ENCODE data around the gene MEP1B.
"Not testable (repeated sequence)": the region's sequence is repeated elsewhere in the genome, so short reads cannot be mapped to it uniquely, and the experiment has no call there.

Gene MEP1B

DNA sequence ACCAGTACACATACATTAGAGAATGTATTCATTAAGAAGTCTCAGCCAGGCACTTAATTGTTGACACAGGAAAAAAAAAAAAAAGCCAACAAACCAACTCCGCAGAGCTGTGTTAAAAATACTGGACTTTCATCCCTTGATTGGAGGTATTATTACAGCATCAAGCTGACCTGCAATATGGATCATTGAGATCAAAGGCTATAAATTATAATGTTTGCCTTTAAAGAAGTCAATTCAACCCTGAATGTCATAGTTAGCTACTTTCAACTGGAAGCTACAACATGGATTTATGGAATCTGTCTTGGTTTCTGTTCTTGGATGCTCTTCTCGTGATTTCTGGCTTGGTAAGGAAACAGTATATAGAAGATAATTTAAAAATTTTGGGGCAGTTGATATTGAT, at the start of gene MEP1B:
TSS of gene MEP1B (plus strand) at position 250 of the 400 bp plus-strand sequence. CDS start at position 282, 32 bp downstream.
- DNase-seq, result no peak

DNA sequence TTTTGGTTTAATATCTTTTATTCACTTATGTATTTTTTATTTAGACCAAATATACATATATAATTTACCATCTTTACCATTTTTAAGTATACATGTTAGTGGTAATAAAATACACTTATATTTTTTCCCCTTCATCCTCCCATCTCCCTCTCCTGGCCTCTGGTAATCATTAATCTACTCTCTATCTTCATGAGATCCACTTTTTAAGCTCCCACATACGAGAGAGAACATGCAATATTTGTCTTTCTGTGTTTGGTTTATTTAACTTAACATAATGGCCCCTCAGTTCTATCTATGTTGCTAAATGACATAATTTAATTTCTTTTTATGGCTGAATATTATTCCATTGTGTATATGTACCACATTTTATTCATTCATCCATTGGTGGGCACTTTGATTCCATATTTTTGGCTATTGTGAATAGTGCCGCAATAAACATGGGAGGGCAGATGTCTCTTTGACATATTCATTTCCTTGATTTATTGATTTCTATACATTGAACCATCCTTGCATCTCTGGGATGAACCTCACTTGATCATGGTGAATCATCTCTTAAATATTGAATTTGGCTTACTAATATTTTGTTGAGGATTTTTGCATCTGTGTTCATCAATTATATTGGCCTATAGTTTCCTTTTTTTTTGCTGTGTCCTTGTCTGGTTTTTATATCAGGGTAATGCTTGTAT, 41.5 kb upstream of the MEP1B start:
- no peak for DNase-seq

DNA sequence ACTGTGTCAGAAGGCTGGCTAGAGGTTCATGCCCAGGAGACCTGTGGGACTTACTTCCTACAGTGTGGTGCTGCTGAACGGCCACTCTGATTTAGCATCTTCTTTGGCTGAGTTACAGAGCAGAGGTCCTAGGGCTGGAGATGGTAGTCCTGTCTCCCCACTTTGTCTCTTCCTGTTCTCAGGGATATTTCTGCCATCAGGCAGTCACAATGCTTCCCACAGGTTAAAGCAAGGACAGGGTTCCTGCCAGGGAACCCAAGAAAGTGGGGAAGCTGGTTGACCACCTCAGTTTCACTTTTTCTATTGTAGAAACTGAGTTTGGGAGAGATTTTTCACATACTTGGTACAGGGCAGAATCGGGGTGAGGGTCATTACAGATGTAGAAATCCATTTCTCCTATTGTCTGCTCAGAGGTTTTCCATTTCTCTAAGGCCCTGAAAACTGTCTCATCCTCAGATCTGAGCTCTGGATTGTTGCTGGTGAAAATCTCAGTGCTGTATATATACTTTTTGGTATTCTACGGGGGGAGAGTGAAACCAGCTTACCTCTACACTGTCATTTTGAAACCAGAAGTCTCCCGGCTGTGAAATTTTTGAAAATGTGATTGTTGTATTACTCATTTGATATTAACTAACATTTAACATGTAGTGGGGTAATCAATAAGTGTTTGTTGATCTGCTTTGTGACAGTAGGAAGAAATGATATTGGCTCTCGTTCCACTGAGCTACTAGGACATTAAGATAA, 37.0 kb upstream of the MEP1B start:
- DNase-seq, result no peak

DNA sequence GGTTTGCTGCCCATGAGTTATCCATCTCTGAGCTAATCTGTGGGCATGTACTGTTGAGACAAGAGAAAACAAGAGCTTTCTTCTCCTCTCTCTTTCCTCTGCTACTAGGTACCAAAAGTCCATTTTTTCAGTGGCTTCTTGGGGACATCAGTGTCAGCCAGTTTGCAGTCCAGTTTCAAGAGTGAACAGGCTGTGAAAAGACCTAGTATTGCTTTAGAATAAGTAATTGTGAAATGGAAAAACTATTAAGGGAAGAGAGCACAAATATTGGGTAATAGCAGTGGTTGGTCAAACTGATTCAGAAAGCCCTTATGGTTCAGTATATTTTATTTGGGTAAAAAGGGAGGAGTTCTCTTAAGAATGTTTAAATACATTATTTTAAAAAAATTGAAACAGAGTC, 33.0 kb upstream of the MEP1B start:
- no peak for DNase-seq

DNA sequence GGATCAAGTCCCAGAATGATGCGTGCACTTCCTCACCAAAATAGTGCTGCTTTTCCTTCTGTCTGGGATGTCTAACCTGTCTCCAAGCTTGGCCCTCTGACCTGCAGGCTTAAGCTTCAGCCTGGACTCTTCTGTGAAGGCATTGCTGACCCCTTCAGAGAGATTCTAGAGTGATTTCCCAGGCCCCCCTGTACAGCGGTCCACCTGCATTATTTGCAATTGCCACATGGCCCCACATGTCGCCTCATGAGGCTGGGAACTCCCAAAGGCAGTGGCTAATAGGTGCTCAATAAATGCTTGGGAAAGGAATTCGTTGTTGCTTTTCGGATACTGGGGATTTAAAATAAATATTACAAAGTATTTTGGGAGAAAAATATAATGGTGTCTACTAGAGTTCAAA, 32.3 kb upstream of the MEP1B start:
- DNase-seq, result no peak

DNA sequence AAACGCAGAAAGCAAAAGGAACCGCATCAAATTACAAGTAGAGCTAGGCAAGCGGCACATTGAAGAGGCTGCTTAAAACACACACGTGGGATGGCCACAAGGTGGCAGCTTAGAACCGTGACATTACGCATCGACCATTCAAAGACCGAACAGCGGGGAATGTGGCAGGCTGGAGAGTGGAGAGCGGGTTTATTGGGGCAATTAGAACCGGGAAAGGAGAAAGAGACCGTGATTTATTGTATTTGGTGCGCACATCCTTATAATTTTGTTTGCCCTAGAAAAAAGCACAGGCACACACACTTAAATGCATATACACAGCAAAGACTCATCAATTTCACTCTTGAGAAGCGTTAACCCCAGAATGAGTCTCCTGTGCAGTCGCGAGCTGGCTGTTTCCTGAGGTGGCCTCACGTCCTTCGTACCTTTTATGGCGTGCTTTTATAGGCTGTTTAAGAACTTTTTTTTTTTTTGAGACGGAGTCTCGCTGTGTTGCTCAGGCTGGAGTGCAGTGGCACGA, 31.7 kb upstream of the MEP1B start:
- peak; percentile 82 for DNase-seq

DNA sequence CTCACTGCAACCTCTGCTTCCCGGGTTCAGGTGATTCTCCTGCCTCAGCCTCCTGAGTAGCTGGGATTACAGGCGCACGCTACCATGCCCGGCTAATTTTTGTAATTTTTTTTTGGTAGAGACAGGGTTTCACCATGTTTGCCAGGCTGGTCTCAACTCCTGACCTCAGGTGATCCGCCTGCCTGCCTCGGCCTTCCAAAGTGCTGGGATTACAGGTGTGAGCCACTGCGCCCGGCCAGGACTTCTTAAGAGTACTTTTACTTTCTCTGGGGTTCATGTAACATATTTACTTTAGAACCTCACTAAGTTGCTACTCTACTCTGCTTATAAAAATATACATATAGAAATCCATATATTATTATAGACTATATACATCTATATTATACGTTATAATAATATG, 31.2 kb upstream of the MEP1B start:
- not testable (repeated sequence) for DNase-seq

DNA sequence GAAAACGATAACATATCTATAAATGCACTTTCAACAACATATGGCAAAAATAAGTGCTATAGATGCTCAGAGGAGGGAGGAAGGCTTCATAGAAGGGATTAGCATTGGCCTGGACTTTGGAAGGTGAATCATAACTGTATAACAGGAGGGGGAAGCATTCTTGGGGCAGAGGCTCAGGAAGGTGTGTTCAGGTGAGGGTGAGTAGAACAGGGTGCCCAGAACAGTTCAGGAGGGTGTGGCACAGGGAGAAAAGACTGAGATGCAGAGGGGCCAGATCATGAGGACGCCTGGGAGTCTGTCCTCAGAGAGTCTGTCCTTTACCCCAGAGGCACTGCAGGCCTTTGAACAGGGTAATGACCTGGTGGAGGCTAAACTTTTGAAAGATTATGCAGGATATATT, 29.3 kb upstream of the MEP1B start:
- DNase-seq, result no peak

- DNase-seq, result no peak
Measured at GRCh38 chr18:32167980-32168730, 21.7 kb upstream of the MEP1B start.

DNA sequence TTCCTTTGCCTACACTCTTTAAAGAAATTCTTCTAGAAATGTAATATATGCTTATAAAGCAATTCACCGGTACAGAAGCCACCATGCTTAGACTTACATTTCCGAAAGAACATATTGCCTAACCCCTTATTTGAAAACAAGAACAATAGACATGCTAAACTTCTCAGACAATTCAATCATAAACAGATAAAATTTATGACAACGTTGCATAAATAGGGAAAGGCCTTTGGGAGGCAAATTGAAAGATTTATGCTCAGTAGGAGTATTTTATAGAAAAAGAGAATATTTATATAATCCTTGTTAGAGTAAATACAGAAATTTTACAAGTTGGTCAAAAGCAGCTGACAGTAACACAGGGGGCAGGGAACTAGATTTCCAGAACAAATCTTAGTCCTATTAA, 16.2 kb upstream of the MEP1B start:
- DNase-seq, result no peak

DNA sequence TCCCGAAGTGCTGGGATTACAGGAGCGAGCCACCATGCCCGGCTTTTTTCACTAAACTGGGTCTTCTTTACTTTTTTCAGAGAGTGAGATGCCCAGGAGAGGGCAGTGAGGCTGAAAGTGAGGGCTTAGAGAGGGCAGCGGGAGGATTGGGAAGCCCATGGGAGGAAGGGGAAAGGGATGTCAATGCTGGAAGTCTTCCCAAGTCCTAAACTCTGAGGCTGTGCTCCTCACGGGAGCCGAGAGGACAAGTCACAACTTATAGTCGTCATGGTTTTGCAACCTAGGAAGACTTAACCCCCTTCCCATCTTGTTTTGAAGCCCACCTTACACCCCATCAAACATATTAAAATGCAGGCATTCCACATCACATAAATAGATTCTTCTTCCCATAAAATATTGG, 15.1 kb upstream of the MEP1B start:
- DNase-seq, result no peak

DNA sequence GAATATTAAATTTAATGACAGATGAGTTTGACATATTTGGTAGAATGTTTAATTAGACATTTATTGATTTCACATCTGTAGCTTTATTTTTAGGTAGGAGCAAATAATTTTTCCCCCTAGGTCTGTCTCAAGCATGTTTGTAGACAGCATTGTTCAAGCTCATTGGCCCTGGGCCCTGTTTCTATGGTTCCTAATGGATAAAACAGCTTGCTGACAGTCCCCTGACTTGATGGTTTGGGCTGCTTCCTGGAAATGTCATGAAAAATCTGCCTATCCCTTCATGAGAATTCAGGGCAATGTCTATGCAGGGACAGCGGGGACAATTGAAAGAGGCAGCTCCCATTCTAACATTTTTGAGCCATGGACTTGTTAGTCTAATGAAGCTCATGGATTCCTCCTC, 14.6 kb upstream of the MEP1B start:
- no peak for DNase-seq

- DNase-seq, result not testable (repeated sequence)
Measured at GRCh38 chr18:32176745-32177144, 13.1 kb upstream of the MEP1B start.

- DNase-seq, result no peak
Measured at GRCh38 chr18:32177530-32177929, 12.3 kb upstream of the MEP1B start.

- DNase-seq, result no peak
Measured at GRCh38 chr18:32183503-32183902, 6.3 kb upstream of the MEP1B start.

- no peak for DNase-seq
Measured at GRCh38 chr18:32190209-32190608, 370 bp downstream of the MEP1B start.

DNA sequence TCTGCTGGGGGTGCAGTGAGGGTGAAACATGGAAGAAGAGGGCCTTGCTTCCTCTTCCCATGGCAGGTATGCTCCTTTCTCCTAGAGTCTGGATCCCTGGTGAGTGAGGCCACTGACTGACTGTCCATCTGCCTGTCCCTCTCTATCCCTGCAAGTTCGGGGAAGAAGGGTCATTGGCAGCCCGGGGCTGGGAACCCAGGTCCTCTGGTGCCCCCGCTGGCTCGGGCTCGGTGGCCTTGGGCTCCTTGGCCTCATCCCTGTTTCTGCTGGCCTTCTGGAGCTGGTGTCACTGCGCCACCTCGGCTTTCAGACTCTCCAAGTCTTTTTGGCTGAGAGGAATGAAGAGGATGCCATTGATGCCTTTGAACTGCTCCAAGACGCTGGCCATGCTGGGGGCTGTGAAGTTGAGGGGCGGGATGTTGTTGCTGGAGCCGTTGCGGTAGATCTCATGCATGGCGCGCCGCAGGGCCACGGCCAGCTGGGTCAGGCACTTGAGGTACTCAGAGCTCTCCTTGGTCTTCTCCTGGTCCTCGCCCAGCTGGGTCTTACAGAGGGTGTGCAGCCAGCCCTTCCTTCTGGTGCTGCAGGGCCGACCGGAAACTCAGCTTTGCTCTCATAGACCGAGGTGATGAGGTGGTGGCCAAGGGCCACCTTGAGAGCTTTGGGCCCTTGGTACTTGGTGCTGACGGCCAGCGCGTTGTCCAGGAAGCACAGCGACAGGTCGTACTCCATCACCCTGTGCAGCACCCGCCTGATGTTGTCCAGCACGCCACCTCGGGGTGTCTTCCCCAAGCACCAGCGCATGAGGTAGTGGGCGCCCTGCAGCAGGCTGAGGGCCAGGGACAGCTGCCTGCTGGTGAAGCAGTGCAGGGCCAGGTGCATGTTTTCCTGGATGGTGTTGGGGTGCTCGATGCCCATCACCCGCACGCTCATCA, 6.3 kb downstream of the MEP1B start:
- no peak for DNase-seq

GRCh38 chr18:32200766-32201165, 10.9 kb downstream of the MEP1B start:
- no peak for DNase-seq

DNA sequence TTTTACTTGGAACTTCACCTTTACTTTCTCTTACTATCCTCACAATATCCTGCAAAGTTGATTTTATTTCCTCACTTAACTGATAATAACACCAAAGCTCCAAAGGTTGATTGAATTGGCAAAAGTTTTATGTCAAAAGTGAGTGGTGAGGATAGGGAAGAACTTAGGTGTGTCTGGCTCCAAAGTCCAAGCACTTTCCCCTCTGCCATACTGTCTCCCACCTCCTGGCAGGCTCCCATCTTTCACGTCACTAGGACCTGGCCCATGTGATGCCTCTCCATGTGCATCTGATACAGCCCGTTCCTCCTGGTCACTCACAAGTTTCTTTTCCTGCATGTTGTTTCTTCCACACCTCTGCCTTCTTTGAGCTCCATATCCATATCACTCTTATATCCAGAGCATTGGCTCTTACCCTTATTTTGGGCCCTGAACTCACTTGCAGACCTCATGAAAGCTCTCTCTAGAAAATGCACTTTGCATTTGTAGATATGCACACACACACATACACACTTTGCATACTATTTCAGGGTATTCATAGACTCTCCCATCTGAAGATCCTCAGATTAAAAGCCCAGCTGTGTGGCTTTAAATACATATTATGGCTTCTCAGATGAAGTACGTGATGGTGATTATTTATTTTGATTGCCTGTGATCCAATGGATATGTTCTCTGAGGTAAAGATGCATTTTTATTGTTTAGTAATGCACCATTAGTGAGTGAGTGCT, 12.3 kb downstream of the MEP1B start:
- no peak for DNase-seq

DNA sequence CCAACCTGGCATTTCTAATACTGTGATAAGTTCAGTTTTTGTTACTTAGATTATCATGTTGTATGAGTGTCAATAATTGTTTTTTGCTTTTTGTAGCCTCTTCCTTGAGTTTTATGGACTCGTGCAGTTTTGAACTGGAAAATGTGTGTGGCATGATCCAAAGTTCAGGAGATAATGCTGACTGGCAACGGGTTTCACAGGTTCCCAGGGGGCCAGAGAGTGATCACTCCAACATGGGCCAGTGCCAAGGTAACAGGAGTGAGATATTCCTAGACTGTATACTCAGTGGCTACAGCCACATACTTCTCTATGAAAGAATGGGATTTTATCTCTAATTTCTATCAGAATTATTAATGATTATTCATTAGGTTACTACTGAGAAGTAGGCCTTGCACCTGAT, 18.2 kb downstream of the MEP1B start:
- no peak for DNase-seq

DNA sequence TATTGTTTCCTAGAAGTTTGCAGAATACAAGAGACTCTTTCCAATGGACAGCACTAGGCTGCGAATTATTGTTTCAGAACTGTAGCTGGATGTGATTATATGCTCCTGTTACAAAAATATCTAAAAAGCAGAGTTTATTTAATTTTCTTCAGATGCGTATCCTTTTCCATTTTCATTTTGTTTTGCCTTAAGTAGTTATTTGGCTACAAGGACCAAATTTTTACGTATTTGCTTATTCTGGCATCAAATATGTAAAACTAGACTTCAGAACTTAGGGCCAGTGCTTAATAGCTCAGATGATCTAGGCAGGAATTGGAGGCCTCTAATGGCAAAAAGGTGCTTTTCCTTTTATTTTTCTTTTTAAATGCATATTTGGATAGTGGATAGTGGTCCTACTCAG, 18.7 kb downstream of the MEP1B start:
- DNase-seq, result no peak

All from activated CD8-positive, alpha-beta memory T cell treated with anti-CD3 and anti-CD28 coated beads for 24 hours (primary cell).